Prostate gland (tissue), 2 donors: ENCODE measurements around the gene CHCHD3. TPM values are rescaled to one million over a fixed set of nuclear protein-coding genes. Genes with fewer than 3 reads are reported as not detected.

Experiments
- DNase-seq: peaks from one replicate; pipeline ENCODE4 v3.0.0-alpha.2; 2019; ENCODE audit warnings: low spot score
- H3K27ac ChIP-seq, 2 donors: fragments of 200-600 bp; sonication (generic); 2 replicates each; pipeline ENCODE4 v1.5.1; 2017 to 2019
- H3K27me3 ChIP-seq: fragments of 200-600 bp; sonication (generic); replicated peaks from 2 replicates; pipeline ENCODE4 v1.5.1; 2019; ENCODE audit not compliant: insufficient read depth
- H3K36me3 ChIP-seq, 2 donors: fragments of 200-600 bp; sonication (generic); 1 replicate in 1 of 2; 2 replicates in 1 of 2; pipeline versions ENCODE4 v1.5.1 to v1.8.1; 2017 to 2019
- H3K4me1 ChIP-seq: fragments of 200-600 bp; sonication (generic); replicated peaks from 2 replicates; pipeline ENCODE4 v1.5.1; 2019
- H3K4me3 ChIP-seq, 2 donors: fragments of 200-600 bp; sonication (generic); 2 replicates each; pipeline ENCODE4 v1.5.1; 2017 to 2019
- H3K9me3 ChIP-seq: fragments of 200-600 bp; sonication (generic); 2 replicates; pipeline ENCODE4 v1.5.1; 2017
- POLR2A ChIP-seq: fragments of 450-650 bp; IDR thresholded peaks from one replicate; pipeline ENCODE4 v1.6.1; 2016; ENCODE audit warnings: antibody characterized with exemption, mild to moderate bottlenecking
- POLR2AphosphoS5 ChIP-seq: sonication (generic); formaldehyde crosslinking; IDR thresholded peaks from one replicate; pipeline ENCODE4 v1.6.1; 2017; ENCODE audit warnings: antibody characterized with exemption
- WGBS: methylation state at CpG from one replicate; pipeline ENCODE4 v1.1.5; 2018; 5-methylcytosine and 5-hydroxymethylcytosine counted together
- intact Hi-C: fragments of 100-400 bp; cut with DNase I; formaldehyde crosslinking; loops from one replicate; pipeline ENCODE4 v1.14.2; 2022
- total RNA-seq, 2 donors: library from RNA; depleted of rRNA; stranded (reverse); fragments of >200 nt; gene quantifications; one replicate each; pipeline ENCODE4 v1.1.0, GENCODE V29; 2016
- TF ChIP-seq, protein P1 (sequence below), 4 experiments: fragments of 200-600 bp in 2 of 4; fragments of 450-650 bp in 2 of 4; sonication (generic) in 2 of 4; IDR thresholded peaks; 1 replicate in 3 of 4; 2 replicates in 1 of 4; pipeline ENCODE4 v1.5.1; 2016 to 2019; ENCODE audit warnings: antibody characterized with exemption in 4 of 4, mild to moderate bottlenecking in 2 of 4, moderate library complexity in 2 of 4

CHCHD3 gene
- total RNA-seq, 2 donors from 2014 or later = 33.2 to 40.9 TPM

DNA sequence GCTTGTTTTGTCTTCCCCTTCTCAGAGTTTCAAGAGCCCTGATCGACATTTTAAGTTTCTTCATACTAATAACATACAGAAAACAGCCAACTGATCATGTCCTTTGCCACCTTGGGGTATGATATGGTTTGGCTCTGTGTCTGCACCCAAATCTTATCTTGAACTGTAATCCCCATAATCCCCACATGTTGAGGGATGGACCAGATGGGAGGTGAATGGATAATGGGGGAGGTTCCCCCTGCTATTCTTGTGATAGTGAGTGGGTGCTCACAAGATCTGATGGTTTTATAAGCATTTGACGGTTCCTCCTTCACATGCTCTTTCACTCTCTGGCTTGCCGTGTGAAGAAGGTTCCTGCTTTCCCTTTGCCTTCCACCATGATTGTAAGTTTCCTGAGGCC lies 190.3 kb downstream of the CHCHD3 start:
- WGBS = 96% methylated on average over 3 of the region's 3 CpGs
- Histone ChIP-seq H3K36me3 (no peaks in the 10 kb centered on the region), H3K9me3 (no peaks in the 10 kb centered on the region), H3K27me3 (no peaks in the 10 kb centered on the region), H3K4me3 (no peak overlapping the region), H3K27ac (no peak overlapping the region), H3K4me1 (no peaks in the 10 kb centered on the region)
- TF ChIP-seq POLR2AphosphoS5 = no peak
- TF ChIP-seq, protein P1, sequence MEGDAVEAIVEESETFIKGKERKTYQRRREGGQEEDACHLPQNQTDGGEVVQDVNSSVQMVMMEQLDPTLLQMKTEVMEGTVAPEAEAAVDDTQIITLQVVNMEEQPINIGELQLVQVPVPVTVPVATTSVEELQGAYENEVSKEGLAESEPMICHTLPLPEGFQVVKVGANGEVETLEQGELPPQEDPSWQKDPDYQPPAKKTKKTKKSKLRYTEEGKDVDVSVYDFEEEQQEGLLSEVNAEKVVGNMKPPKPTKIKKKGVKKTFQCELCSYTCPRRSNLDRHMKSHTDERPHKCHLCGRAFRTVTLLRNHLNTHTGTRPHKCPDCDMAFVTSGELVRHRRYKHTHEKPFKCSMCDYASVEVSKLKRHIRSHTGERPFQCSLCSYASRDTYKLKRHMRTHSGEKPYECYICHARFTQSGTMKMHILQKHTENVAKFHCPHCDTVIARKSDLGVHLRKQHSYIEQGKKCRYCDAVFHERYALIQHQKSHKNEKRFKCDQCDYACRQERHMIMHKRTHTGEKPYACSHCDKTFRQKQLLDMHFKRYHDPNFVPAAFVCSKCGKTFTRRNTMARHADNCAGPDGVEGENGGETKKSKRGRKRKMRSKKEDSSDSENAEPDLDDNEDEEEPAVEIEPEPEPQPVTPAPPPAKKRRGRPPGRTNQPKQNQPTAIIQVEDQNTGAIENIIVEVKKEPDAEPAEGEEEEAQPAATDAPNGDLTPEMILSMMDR (IDR thresholded peaks at IDR 0.05) = no peak
- intact Hi-C loops = no loop called here
- DNase-seq = no peak

DNA sequence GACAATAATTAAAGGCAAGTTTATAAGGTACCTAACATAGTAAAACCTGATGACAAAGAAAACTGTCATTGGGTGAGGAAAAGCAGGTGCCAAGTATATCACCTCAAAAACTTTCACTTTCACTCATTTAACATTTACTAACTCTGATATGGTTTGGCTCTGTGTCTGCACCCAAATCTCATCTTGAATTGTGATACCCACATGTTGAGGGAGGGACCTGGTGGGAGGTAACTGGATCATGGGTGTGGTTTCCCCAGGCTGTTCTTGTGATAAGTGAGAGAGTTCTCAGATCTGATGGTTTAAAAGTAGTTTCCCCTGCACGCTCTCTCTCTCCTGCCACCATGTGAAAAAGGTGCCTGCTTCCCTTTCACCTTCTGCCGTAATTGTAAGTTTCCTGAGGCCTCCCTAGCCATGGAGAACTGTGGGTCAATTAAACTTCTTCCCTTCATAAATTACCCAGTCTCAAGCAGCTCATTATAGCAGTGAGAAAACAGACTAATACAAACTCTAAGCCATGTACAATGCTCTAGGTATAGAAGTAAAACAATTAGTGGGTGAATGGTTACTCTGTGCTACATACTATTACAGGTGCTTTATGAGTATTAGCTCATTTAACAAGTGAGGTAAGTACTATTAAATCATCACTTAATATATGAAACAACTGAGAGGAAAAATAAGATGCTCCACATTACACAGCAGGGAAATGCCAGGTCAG lies 199.0 kb downstream of the CHCHD3 start:
- intact Hi-C loops = no loop called here
- H3K27ac ChIP-seq = no peak overlapping the region
- no peaks in the 10 kb centered on the region for H3K27me3 ChIP-seq
- no peaks in the 10 kb centered on the region for H3K36me3 ChIP-seq
- H3K4me1 ChIP-seq = no peaks in the 10 kb centered on the region
- no peak overlapping the region for H3K4me3 ChIP-seq
- 85% methylated on average over 2 of the region's 2 CpGs for WGBS
- no peaks in the 10 kb centered on the region for H3K9me3 ChIP-seq
- no peak for TF ChIP-seq POLR2AphosphoS5
- no peak for TF ChIP-seq POLR2A
- TF ChIP-seq, protein P1 (IDR thresholded peaks at IDR 0.05) = no peak
- DNase-seq = no peak

DNA sequence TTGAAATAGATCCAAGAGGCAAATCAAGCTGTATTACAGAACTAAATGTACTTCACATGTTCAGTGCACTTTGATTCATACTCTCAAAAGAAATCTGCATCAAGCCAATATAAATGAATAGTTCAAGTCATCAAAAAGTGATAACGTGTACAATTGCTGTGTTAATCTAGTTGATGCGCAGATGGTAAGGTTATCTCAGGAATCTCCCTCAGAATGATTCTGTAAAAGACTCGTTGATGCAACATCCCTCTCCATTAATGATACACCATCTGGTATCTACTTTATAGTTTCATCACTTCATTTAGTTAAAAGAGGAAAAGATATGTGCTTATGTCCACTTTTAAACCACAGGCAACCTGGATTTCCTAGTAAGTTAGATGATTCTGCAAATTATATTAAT lies 200.6 kb downstream of the CHCHD3 start:
- TF ChIP-seq POLR2AphosphoS5 (no peak), POLR2A (no peak)
- TF ChIP-seq, protein P1 (IDR thresholded peaks at IDR 0.05) = no peak
- DNase-seq = no peak
- Histone ChIP-seq H3K9me3 (no peaks in the 10 kb centered on the region), H3K27ac (no peak overlapping the region), H3K4me1 (no peaks in the 10 kb centered on the region), H3K27me3 (no peaks in the 10 kb centered on the region), H3K36me3 (no peaks in the 10 kb centered on the region), H3K4me3 (no peak overlapping the region)
- 75% methylated on average over 3 of the region's 3 CpGs for WGBS
- intact Hi-C loops = no loop called here

DNA sequence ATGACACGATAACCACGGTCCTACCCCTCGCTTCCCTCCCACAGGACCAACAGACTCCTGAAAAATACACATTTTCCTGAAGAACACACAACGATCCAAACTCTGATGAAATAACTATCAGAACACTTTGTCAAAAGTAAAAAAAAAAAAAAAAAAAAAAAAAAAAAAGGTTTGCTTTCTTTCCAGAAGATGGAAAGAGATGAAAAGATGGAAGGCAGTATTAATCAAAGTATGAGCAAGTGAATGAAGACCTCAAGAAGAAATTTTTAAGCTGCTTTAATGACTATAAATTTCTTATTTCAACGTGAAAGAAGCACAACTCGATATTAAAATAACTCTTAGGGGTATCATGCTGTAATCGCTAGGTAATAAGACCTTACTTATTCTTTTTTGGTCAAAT lies 202.3 kb downstream of the CHCHD3 start:
- DNase-seq = no peak
- Histone ChIP-seq H3K36me3 (no peaks in the 10 kb centered on the region), H3K27ac (no peak overlapping the region), H3K4me3 (no peak overlapping the region), H3K9me3 (no peaks in the 10 kb centered on the region), H3K4me1 (no peaks in the 10 kb centered on the region), H3K27me3 (no peaks in the 10 kb centered on the region)
- WGBS = 96% methylated on average over 7 of the region's 7 CpGs
- TF ChIP-seq POLR2AphosphoS5 = no peak
- TF ChIP-seq POLR2A = no peak
- TF ChIP-seq, protein P1 (IDR thresholded peaks at IDR 0.05) = no peak
- intact Hi-C loops = no loop called here

DNA sequence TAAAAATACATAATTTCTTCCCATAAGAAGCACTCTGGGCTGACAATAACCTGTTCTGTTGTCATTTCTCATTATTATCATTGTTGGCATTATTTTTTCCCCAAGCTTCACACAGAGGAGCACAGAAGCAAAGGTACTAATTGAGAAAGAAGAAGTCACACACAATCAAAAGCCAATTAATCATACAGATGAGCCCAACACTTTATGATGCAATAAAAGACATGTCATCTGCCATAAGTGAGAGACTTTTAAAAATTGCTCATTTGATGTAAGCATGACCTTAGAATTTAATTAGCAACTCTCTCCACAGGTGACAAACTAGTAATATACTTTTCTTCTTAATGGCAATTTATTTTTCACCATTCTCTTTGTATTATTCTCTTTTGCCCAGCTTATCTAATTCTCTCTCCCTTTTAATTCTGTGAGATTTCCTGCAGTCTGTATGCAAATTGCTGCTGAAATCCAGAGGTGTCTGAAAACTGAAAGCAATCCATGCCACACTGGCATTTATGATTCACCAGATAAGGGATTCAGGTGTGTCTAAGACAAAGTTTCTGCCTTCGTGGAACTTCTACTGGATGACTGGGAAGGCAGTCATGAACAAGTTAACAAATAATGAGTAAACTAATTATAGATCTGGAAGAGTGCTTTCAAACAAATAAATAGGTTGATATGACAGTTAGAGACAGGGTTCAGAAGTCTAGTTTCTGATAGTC lies 203.5 kb downstream of the CHCHD3 start:
- Histone ChIP-seq H3K4me1 (no peaks in the 10 kb centered on the region), H3K9me3 (no peaks in the 10 kb centered on the region), H3K27ac (no peak overlapping the region), H3K36me3 (no peaks in the 10 kb centered on the region), H3K27me3 (no peaks in the 10 kb centered on the region), H3K4me3 (no peak overlapping the region)
- intact Hi-C loops = no loop called here
- 59% methylated on average over 1 of the region's 1 CpG for WGBS
- TF ChIP-seq POLR2A = no peak
- TF ChIP-seq, protein P1 (IDR thresholded peaks at IDR 0.05) = no peak
- TF ChIP-seq POLR2AphosphoS5 = no peak
- DNase-seq = no peak
